Thyroid gland (tissue), 4 donors: ENCODE results near the gene PPP1R1A. TPM values are rescaled to one million over a fixed set of nuclear protein-coding genes. Genes with fewer than 3 reads are reported as not detected.

Experiments used
- DNase-seq, 2 donors: peaks; one replicate each; pipeline ENCODE4 v3.0.0-alpha.2; 2019
- H3K27ac ChIP-seq, 3 donors: fragments of 200-600 bp; sonication (generic); 1 replicate in 2 of 3; 2 replicates in 1 of 3; pipeline ENCODE4 v1.5.1; 2016 to 2019; ENCODE audit warnings: mild to moderate bottlenecking in 1 of 3, moderate library complexity in 1 of 3
- H3K27me3 ChIP-seq: fragments of 200-600 bp; sonication (generic); one replicate; pipeline ENCODE4 v1.5.1; 2019
- H3K36me3 ChIP-seq, 2 donors: fragments of 200-600 bp; sonication (generic); one replicate each; pipeline ENCODE4 v1.5.1; 2016 to 2019
- H3K4me1 ChIP-seq, 2 donors: fragments of 200-600 bp; sonication (generic); one replicate each; pipeline ENCODE4 v1.5.1; 2017 to 2019
- H3K4me3 ChIP-seq, 3 donors: fragments of 200-600 bp; sonication (generic); replicated peaks in 1 of 3; 1 replicate in 2 of 3; 2 replicates in 1 of 3; pipeline ENCODE4 v1.5.1; 2016; ENCODE audit warnings: mild to moderate bottlenecking in 1 of 3
- H3K9me3 ChIP-seq: fragments of 200-600 bp; sonication (generic); one replicate; pipeline ENCODE4 v1.5.1; 2017
- POLR2A ChIP-seq, 2 donors: fragments of 450-650 bp; IDR thresholded peaks; one replicate each; pipeline ENCODE4 v1.6.1; 2017; ENCODE audit warnings: antibody characterized with exemption in 2 of 2, mild to moderate bottlenecking in 2 of 2, moderate library complexity in 1 of 2
- WGBS, 2 donors: methylation state at CpG; one replicate each; pipeline ENCODE4 v1.1.5; 2017; 5-methylcytosine and 5-hydroxymethylcytosine counted together
- intact Hi-C: fragments of 100-400 bp; cut with DNase I; formaldehyde crosslinking; loops from one replicate; pipeline ENCODE4 v1.15.1; 2023
- total RNA-seq, 4 donors: library from RNA; depleted of rRNA; stranded (reverse); fragments of >200 nt; gene quantifications; one replicate each; pipeline ENCODE4 v1.2.3, GENCODE V29; 2016
- TF ChIP-seq, protein P1 (sequence below), 6 experiments: fragments of 200-600 bp in 3 of 6; fragments of 450-650 bp in 3 of 6; sonication (generic) in 3 of 6; IDR thresholded peaks; one replicate each; pipeline ENCODE4 v1.5.1; 2016 to 2019; ENCODE audit warnings: antibody characterized with exemption in 6 of 6, mild to moderate bottlenecking in 2 of 6, inconsistent platforms in 1 of 6, moderate library complexity in 1 of 6

PPP1R1A gene
- total RNA-seq, 4 donors from 2014 or later, result 1.2 to 4.6 (median 2.0) TPM

DNA sequence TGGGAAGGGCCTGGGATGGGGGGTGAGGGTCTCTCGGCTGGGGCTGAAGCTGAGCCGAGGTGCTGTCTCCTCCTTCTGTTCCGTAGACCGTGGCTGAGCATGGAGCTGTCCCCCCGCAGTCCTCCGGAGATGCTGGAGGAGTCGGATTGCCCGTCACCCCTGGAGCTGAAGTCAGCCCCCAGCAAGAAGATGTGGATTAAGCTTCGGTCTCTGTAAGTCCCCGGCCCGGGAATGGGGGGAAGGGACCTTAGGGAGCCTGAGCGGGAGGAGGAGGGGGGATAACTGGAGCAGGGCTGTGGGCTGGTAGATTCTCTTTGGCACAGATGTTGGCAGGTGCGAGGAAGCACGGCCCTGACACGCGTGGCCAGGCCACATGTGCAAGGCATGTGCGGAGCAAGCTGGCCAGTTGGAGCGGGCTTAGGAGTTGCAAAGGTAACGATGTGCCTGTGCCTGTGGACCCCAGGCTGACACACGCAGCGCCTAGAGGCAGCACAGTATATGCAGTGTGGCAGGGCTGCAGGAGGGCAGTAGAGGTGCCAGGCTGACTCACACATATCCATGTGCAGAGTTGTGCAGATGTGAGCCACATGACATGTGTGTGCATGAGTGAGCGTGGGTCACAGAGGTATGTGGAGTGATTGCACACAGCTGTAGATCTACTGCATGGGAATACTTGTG lies 38.5 kb downstream of the PPP1R1A start:
- Histone ChIP-seq H3K4me3 (peak overlapping the region in 1 of 3 donors; percentile 24), H3K27ac (no peak overlapping the region), H3K4me1 (peaks cover 9 to 11% of the 10 kb centered on the region in 2 donors), H3K27me3 (peaks cover 3% of the 10 kb centered on the region), H3K9me3 (no peaks in the 10 kb centered on the region), H3K36me3 (no peaks in the 10 kb centered on the region)
- intact Hi-C loops, result no loop called here
- TF ChIP-seq, protein P1, sequence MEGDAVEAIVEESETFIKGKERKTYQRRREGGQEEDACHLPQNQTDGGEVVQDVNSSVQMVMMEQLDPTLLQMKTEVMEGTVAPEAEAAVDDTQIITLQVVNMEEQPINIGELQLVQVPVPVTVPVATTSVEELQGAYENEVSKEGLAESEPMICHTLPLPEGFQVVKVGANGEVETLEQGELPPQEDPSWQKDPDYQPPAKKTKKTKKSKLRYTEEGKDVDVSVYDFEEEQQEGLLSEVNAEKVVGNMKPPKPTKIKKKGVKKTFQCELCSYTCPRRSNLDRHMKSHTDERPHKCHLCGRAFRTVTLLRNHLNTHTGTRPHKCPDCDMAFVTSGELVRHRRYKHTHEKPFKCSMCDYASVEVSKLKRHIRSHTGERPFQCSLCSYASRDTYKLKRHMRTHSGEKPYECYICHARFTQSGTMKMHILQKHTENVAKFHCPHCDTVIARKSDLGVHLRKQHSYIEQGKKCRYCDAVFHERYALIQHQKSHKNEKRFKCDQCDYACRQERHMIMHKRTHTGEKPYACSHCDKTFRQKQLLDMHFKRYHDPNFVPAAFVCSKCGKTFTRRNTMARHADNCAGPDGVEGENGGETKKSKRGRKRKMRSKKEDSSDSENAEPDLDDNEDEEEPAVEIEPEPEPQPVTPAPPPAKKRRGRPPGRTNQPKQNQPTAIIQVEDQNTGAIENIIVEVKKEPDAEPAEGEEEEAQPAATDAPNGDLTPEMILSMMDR (IDR thresholded peaks at IDR 0.05), result no peak
- no peak for TF ChIP-seq POLR2A (IDR thresholded peaks at IDR 0.05)
- peak; percentile 19 to 30 for DNase-seq
- WGBS, 2 donors, result 5 to 11% methylated on average over 17 to 22 of the region's 22 CpGs

DNA sequence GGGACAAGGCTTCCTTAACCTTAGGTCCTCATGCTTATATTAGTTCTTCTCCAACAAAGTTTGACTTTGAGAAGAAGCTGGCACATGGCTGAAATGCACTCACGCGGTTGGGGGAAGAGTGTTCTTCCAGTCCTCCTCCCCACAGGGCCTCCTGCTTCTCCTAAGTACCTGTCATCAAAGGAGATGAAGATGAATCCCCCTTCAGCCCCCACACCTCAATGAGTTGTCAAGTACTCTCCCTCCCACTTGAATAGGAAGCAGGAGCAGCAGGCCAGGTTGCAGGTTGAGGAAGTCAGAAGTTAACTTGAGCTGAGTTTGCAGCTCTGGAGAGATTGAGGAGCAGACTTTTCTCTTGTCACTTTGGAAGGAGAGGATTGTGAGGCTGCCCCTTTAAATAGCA lies 41.9 kb downstream of the PPP1R1A start:
- TF ChIP-seq, protein P1 (IDR thresholded peaks at IDR 0.05), result no peak
- no peak for TF ChIP-seq POLR2A (IDR thresholded peaks at IDR 0.05)
- Histone ChIP-seq H3K9me3 (no peaks in the 10 kb centered on the region), H3K27me3 (no peaks in the 10 kb centered on the region), H3K36me3 (no peaks in the 10 kb centered on the region), H3K4me3 (no peak overlapping the region), H3K27ac (no peak overlapping the region), H3K4me1 (peaks cover 9 to 11% of the 10 kb centered on the region in 2 donors)
- intact Hi-C loops, result no loop called here
- 36 to 45% methylated on average over 2 of the region's 2 CpGs for WGBS, 2 donors
- peak in 1 of 2 donors; percentile 23 for DNase-seq

DNA sequence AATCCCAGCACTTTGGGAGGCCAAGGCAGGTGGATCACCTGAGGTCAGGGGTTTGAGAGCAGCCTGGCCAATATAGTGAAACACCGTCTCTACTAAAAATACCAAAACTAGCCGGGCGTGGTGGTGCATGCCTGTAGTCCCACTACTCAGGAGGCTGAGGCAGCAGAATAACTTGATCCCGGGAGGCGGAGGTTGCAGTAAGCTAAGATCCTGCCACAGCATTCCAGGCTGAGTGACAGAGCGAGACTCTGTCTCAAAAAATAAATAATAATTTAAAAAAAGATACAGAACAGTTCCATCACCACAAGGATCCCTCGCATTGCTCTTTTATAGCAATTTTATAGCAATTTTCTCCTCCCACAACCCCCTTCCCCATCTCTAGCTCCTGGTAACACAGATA lies 43.7 kb downstream of the PPP1R1A start:
- no peak overlapping the region for H3K27ac ChIP-seq
- no peaks in the 10 kb centered on the region for H3K27me3 ChIP-seq
- H3K36me3 ChIP-seq, result no peaks in the 10 kb centered on the region
- no peak for TF ChIP-seq POLR2A (IDR thresholded peaks at IDR 0.05)
- TF ChIP-seq, protein P1 (IDR thresholded peaks at IDR 0.05), result no peak
- intact Hi-C loops, result no loop called here
- peaks cover 3 to 4% of the 10 kb centered on the region in 2 donors for H3K4me1 ChIP-seq
- no peak overlapping the region for H3K4me3 ChIP-seq
- DNase-seq, result no peak
- 89 to 92% methylated on average over 7 of the region's 7 CpGs for WGBS, 2 donors
- no peaks in the 10 kb centered on the region for H3K9me3 ChIP-seq

DNA sequence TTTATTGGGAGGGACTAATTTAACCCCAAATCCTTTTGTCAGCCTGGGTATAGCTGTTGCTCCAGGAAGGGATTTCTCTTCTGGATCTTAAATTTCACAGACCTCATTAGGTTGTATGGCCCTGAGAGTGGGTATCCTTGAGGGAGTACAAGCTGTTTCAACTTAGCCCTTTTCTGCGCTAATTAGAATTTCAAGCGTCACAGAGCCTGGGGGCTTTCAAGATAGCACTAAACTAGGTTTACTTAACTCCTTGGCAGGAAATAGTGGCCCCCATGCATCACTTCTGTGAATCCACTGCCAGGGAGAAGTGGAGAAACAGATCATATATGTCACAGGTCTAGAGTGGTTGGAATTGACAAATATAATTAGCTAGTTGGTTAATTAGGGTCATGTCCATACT lies 44.9 kb downstream of the PPP1R1A start:
- H3K27me3 ChIP-seq, result no peaks in the 10 kb centered on the region
- 91 to 94% methylated on average over 2 of the region's 2 CpGs for WGBS, 2 donors
- TF ChIP-seq POLR2A (IDR thresholded peaks at IDR 0.05), result no peak
- TF ChIP-seq, protein P1 (IDR thresholded peaks at IDR 0.05), result no peak
- H3K27ac ChIP-seq, result no peak overlapping the region
- intact Hi-C loops, result no loop called here
- no peak for DNase-seq
- H3K4me1 ChIP-seq, result no peaks in the 10 kb centered on the region
- H3K36me3 ChIP-seq, result no peaks in the 10 kb centered on the region
- H3K9me3 ChIP-seq, result no peaks in the 10 kb centered on the region
- no peak overlapping the region for H3K4me3 ChIP-seq

DNA sequence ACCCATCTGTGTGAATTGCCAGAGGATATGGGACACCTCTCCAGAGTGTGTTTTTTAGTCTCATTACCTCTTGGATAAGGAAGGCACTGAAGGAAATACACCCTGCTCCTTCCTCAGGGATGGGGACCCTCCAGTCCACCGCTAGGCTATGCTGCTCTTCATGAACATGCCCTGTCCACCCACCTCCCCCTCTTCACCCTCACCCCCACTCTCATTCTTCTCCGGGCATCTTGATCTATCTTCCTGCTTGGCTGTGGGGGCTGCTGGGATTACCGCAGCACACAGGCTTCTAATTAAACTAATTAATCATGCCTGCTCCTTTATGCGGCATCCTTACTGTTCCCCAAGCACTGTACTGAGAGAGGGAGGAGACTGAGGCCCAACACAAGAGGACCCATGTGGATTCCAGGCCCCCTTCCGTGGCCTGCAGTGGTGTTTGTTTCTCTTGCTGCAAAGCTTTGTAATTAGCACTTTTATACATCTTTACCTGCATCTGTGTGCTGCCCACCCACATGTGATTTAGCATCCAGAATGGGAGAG lies 46.6 kb downstream of the PPP1R1A start:
- intact Hi-C loops, result no loop called here
- no peaks in the 10 kb centered on the region for H3K4me1 ChIP-seq
- no peak overlapping the region for H3K27ac ChIP-seq
- DNase-seq, result no peak
- H3K27me3 ChIP-seq, result no peaks in the 10 kb centered on the region
- no peak for TF ChIP-seq POLR2A (IDR thresholded peaks at IDR 0.05)
- TF ChIP-seq, protein P1 (IDR thresholded peaks at IDR 0.05), result no peak
- whole genome bisulfite sequencing, 2 donors, result 70 to 82% methylated on average over 5 of the region's 5 CpGs
- H3K4me3 ChIP-seq, result no peak overlapping the region
- no peaks in the 10 kb centered on the region for H3K9me3 ChIP-seq
- no peaks in the 10 kb centered on the region for H3K36me3 ChIP-seq
